Esophagus muscularis mucosa (tissue), 4 donors: Measurements from ENCODE around the gene VWA3B. TPM values are rescaled to one million over a fixed set of nuclear protein-coding genes. Genes with fewer than 3 reads are reported as not detected.

Source experiments
- DNase-seq: peaks from one replicate; pipeline ENCODE4 v3.0.0-alpha.2; 2017; ENCODE audit errors: extremely low spot score
- H3K27ac ChIP-seq, 4 donors: fragments of 200-600 bp; sonication (generic); replicated peaks in 1 of 4; 1 replicate in 3 of 4; 2 replicates in 1 of 4; pipeline ENCODE4 v1.5.1; 2016 to 2019; ENCODE audit warnings: mild to moderate bottlenecking in 1 of 4
- H3K27me3 ChIP-seq, 4 donors: fragments of 200-600 bp; sonication (generic); one replicate each; pipeline versions ENCODE4 v1.5.1 to v1.6.0; 2016 to 2019
- H3K36me3 ChIP-seq, 4 donors: fragments of 200-600 bp; sonication (generic); one replicate each; pipeline ENCODE4 v1.5.1; 2016 to 2019
- H3K4me1 ChIP-seq, 4 donors: fragments of 200-600 bp; sonication (generic); one replicate each; pipeline ENCODE4 v1.5.1; 2016 to 2019
- H3K4me3 ChIP-seq, 4 donors: fragments of 200-600 bp; sonication (generic); 1 replicate in 2 of 4; 2 replicates in 2 of 4; pipeline ENCODE4 v1.5.1; 2016 to 2019; ENCODE audit warnings: mild to moderate bottlenecking in 4 of 4, moderate library complexity in 1 of 4
- H3K9me3 ChIP-seq, 4 donors: fragments of 200-600 bp; sonication (generic); 1 replicate in 3 of 4; 2 replicates in 1 of 4; pipeline ENCODE4 v1.5.1; 2016 to 2019
- EP300 ChIP-seq: sonication (generic); formaldehyde crosslinking; IDR thresholded peaks from one replicate; pipeline ENCODE4 v1.6.1; 2017; ENCODE audit warnings: antibody characterized with exemption
- POLR2A ChIP-seq: fragments of 450-650 bp; IDR thresholded peaks from one replicate; pipeline ENCODE4 v1.6.1; 2017; ENCODE audit warnings: antibody characterized with exemption, moderate library complexity, mild to moderate bottlenecking, low read depth
- POLR2AphosphoS5 ChIP-seq, 2 donors: sonication (generic); formaldehyde crosslinking; IDR thresholded peaks; one replicate each; pipeline ENCODE4 v1.6.1; 2017; ENCODE audit warnings: antibody characterized with exemption in 2 of 2
- WGBS: methylation state at CpG from one replicate; pipeline ENCODE4 v1.1.5; 2018; 5-methylcytosine and 5-hydroxymethylcytosine counted together
- intact Hi-C: fragments of 100-400 bp; cut with DNase I; formaldehyde crosslinking; loops from one replicate; pipeline ENCODE4 v1.15.1; 2023
- total RNA-seq, 4 donors: library from RNA; depleted of rRNA; stranded (reverse); fragments of >200 nt; gene quantifications; one replicate each; pipeline versions ENCODE4 v1.1.0 to v1.2.1, GENCODE V29; 2016
- TF ChIP-seq, protein P1 (sequence below), 3 experiments: fragments of 200-600 bp in 2 of 3; fragments of 450-650 bp in 1 of 3; sonication (generic) in 2 of 3; IDR thresholded peaks; one replicate each; pipeline ENCODE4 v1.5.1; 2017 to 2019; ENCODE audit warnings: antibody characterized with exemption in 3 of 3, mild to moderate bottlenecking in 2 of 3, moderate library complexity in 1 of 3

The VWA3B gene
- total RNA-seq, 4 donors from 2014 or later = not detected

DNA sequence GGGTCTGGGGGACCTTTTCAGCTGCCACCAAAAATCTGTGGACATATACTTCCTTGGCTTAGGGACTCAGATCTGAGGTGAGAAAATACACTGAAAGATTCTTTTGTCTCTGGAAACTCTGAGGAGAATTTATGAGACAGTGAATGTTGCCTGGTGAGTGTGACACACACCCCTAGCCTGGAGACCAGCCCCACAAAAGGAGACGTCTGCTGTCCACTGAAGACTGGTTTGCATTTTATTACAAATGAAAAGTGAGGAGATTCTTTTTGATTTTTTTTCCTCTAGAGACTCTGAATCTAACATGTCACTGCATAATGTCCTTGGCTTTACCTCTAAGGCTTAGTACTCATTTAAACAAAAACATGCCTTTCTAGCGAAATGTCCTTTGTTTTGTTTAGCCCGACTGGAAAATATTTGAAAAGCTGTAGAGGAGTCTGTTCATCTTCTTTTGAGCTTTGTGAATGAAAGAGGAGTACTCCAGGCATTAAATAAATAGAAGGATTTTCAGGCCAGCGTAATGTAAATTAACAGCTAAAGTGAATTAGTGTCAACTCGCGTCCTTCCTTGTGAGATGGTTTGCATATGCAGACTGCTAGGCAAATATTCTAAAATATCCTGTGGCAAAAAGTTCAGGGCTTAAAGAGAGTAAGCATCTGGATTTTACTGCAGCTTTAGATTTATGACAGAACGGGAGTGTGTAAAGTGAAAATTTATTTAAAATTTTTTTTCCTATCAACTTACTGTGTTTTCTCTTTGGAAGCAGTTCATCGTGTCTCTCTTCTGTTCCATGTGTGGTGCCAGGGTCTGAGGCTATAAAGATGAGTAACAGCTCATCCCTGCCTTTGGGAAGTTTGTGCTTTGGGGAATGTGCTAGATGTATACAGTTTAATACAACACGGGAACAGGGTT is 125.4 kb downstream of the VWA3B start:
- no peak for DNase-seq
- Histone ChIP-seq H3K4me3 (no peak overlapping the region), H3K9me3 (no peaks in the 10 kb centered on the region), H3K27me3 (no peaks in the 10 kb centered on the region), H3K27ac (peak overlapping the region; percentile 4 to 50 (median 31)), H3K4me1 (peaks cover 0 to 16% (median 14%) of the 10 kb centered on the region in 4 donors), H3K36me3 (no peaks in the 10 kb centered on the region)
- TF ChIP-seq POLR2A = no peak
- TF ChIP-seq POLR2AphosphoS5 (IDR thresholded peaks at IDR 0.05) = no peak
- TF ChIP-seq, protein P1, sequence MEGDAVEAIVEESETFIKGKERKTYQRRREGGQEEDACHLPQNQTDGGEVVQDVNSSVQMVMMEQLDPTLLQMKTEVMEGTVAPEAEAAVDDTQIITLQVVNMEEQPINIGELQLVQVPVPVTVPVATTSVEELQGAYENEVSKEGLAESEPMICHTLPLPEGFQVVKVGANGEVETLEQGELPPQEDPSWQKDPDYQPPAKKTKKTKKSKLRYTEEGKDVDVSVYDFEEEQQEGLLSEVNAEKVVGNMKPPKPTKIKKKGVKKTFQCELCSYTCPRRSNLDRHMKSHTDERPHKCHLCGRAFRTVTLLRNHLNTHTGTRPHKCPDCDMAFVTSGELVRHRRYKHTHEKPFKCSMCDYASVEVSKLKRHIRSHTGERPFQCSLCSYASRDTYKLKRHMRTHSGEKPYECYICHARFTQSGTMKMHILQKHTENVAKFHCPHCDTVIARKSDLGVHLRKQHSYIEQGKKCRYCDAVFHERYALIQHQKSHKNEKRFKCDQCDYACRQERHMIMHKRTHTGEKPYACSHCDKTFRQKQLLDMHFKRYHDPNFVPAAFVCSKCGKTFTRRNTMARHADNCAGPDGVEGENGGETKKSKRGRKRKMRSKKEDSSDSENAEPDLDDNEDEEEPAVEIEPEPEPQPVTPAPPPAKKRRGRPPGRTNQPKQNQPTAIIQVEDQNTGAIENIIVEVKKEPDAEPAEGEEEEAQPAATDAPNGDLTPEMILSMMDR (IDR thresholded peaks at IDR 0.05) = no peak
- TF ChIP-seq EP300 = no peak
- WGBS = 27% methylated on average over 9 of the region's 9 CpGs
- intact Hi-C loops = no loop called here

DNA sequence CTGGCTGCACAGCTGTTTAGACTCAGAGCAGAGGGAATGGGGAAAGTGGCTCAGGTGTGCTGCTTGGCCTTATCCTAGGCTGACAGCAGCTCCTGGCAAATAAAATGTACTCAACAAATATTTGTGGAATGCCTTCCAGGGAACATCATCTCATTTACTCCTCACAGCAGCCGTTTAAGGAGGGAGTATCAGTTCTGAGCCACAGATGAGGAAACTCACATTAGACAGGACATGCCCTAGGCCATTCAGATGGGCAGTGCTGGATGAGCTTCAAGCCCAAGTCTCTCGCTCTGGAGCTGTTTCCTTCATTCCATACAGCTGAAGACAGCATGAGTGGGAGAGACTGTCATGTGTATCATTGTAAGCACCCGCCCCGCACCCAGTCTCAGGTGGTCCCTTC is 129.6 kb downstream of the VWA3B start:
- TF ChIP-seq EP300 (no peak), POLR2AphosphoS5 (IDR thresholded peaks at IDR 0.05) (no peak), POLR2A (no peak)
- TF ChIP-seq, protein P1 (IDR thresholded peaks at IDR 0.05) = no peak
- no peaks in the 10 kb centered on the region for H3K9me3 ChIP-seq
- DNase-seq = no peak
- H3K27ac ChIP-seq = no peak overlapping the region
- intact Hi-C loops = no loop called here
- WGBS = 74% methylated on average over 4 of the region's 4 CpGs
- H3K4me3 ChIP-seq = no peak overlapping the region
- peaks cover 0 to 16% (median 14%) of the 10 kb centered on the region in 4 donors for H3K4me1 ChIP-seq
- H3K27me3 ChIP-seq = no peaks in the 10 kb centered on the region
- no peaks in the 10 kb centered on the region for H3K36me3 ChIP-seq

DNA sequence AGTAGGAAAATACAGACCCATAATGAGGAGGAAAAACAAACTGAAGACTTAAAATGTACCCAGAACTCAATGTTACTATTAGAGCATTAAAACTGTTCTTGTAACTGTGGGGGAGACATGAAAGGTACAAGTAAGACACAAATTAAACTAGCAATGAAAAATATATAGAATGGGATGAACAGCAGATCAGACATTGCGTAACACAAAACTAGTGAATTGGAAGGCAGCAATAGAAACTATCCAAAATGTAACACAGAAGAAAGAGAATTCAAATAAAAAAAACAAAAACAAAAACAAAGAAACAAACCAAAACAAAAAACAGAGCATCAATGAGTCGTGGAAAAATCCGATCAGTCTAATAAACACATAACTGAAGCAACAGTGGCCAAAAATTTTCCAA is 132.2 kb downstream of the VWA3B start:
- Histone ChIP-seq H3K36me3 (no peaks in the 10 kb centered on the region), H3K9me3 (no peaks in the 10 kb centered on the region), H3K27me3 (no peaks in the 10 kb centered on the region), H3K27ac (no peak overlapping the region), H3K4me1 (no peaks in the 10 kb centered on the region), H3K4me3 (no peak overlapping the region)
- DNase-seq = no peak
- intact Hi-C loops = no loop called here
- TF ChIP-seq EP300 (no peak), POLR2AphosphoS5 (IDR thresholded peaks at IDR 0.05) (no peak), POLR2A (no peak)
- TF ChIP-seq, protein P1 (IDR thresholded peaks at IDR 0.05) = no peak
- 96% methylated on average over 3 of the region's 3 CpGs for WGBS

DNA sequence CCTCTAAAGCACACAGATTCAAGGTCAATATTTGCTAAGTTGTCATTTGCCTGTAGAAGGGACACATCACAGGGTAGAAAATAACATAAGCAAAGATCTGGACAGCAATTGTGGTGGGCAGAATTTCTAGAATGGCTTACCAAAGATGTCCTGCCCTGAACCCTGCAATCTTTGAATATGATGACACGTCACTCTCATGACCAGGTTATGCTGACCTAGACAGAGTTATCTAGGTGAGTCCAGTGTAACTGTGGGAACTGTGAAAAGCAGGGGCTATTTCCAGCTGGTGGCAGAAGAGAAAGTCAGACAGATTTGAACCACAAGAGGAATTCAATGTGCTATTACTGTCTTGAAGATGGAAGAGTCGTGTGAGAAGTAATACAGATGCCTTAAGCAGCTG is 147.0 kb downstream of the VWA3B start:
- no peak for TF ChIP-seq EP300
- TF ChIP-seq, protein P1 (IDR thresholded peaks at IDR 0.05) = no peak
- no peak for TF ChIP-seq POLR2AphosphoS5 (IDR thresholded peaks at IDR 0.05)
- no peak for TF ChIP-seq POLR2A
- H3K27me3 ChIP-seq = peaks cover 0 to 4% (median 0%) of the 10 kb centered on the region in 4 donors
- no peak overlapping the region for H3K4me3 ChIP-seq
- WGBS = 68% methylated on average over 2 of the region's 2 CpGs
- no peaks in the 10 kb centered on the region for H3K9me3 ChIP-seq
- no peak overlapping the region for H3K27ac ChIP-seq
- intact Hi-C loops = no loop called here
- H3K36me3 ChIP-seq = no peaks in the 10 kb centered on the region
- H3K4me1 ChIP-seq = no peaks in the 10 kb centered on the region
- no peak for DNase-seq
